Activated T-cell treated with anti-CD3 and anti-CD28 coated beads for 24 hours (primary cell): ENCODE results near the gene THAP3.
"Not testable (repeated sequence)": the region's sequence is repeated elsewhere in the genome, so short reads cannot be mapped to it uniquely, and the experiment has no call there.

Experiments
- DNase-seq: peaks from one replicate; pipeline ENCODE4 v3.0.0-alpha.2; 2020; ENCODE audit warnings: low read depth

The THAP3 gene

DNA sequence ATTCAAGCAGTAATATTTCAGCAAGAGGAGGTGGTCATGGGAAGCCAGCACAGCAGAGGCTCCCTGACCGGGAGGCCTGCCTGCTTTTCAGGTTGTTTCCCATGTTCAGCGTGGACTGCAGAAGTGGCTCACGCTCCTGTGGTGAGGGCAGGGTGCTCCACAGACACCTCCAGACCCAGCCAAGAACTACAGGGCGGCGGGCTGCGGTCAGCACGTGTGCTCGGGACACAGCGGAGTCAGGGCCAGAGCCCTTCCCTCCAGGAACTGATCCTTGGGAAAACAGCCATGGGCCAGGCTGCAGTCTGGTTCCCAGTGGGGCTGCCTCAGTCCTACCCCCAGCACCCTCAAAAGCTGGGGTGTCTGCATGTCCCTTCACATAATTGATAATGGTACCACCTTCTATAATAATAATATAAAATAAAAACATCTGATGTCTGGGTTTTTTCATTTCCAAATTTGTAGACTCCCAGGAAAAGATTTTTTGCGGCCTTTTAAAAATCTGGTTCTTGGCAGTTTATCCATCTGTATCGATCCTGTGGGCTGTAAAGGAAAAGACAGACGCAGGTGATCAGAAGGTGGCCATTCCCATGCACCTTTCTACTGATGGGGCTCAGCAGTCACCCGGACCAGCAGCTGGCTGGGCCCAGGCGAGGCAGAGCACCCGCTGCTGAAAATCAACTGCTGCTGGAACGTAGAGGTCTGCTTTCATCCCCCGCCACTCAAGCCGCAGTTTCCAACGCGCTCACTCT is 10.7 kb downstream of the THAP3 start:
- DNase-seq, result no peak

DNA sequence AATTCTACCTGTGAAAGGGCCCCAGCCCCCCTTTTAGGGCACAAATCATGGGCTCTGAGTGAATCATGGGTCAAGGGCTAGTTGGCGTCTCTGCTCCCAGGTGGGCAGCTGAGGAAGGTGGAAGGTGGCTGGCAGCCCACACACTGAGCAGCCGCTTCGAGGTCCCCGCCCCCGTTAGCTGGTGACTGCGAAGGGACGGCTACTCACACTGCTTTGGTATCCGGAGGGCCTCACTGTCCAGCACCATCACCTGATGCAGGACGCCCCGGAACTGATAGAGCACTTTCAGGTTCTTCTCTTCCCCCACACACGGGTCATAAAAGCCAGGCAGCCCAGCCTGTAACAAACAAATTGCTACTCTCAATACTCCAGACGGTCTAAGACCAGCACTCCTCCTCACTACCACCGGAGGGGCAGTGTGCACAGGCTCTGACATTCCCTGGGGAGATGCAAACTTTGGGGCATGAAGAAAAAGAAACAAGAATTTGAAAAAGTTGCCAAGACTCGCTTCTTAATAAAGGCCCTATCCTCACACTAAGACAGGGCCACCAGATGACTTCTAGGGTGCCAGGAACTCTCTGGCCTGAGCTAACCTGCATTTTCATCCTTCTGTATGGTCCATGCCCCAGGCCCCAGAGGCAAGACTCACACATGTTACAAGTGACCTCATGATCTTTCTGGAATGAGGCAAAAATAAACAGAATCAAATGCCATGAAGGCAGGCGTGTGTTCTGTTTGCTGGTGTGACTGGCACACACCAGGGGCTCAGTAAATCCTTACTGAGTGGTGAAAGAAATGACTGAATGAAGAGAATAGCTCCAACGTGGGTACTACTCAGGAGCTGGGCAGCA is 11.5 kb downstream of the THAP3 start:
- DNase-seq, result no peak

DNA sequence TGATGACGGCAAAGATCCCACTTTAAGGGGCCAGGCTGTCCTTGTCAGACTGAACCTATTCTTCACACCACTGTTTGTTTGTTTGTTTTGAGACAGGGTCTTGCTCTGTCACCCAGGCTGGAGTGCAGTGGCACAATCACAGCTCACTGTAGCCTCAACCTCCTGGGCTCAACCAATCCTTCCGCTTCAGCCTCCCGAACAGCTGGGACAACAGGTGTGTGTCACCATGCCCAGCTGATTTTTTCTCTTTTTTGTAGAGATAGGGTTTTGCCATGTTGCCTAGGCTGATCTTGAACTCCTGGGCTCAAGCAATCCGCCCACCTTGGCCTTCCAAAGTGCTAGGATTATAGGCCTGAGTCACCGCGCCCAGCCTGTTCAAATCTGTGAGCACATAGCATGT is 12.1 kb downstream of the THAP3 start:
- DNase-seq, result not testable (repeated sequence)

DNA sequence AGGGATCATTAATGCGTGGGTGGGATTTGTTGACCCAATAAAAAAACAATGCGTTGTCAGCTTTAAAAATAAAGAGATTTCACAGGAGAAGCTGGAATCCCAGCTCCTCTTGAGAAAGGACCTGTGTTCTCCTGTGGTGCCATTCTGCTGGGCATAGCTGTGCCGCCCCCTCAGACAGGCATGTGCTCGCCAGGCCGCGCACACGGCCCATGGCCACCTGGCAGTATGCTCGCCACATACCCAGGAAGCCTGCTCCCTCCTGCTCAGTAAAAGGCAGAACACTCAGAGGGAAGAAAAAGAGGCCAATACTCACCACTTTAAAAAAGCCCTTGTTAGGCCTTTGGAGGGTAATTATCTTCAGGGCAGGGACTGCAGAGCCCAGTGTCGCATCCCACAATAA is 13.1 kb downstream of the THAP3 start:
- DNase-seq, result no peak

- DNase-seq, result no peak
These were observed 13.6 kb downstream of the THAP3 start for GRCh38 chr1:6638226-6638625.

- not testable (repeated sequence) for DNase-seq
These were observed 16.2 kb downstream of the THAP3 start for GRCh38 chr1:6640867-6641266.

DNA sequence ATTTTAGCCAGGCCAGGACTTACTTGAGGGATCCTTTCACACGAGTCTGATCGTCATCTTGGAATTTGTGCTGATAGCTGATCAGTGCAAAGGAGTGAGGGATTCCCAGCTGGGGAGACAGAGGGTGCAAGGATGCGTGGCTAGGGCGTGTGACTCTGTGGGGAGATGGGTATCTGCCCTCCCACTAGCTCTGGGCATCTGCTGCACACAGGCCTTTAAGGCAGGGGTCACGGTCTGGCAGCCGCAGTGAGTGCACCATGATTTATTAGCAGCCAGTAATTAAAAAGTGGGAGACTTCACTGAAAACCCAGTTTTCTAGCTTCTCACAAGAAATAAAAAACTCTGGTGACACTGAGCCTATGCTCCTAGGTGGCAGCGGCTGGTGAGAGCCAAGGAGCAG is 20.4 kb downstream of the THAP3 start:
- no peak for DNase-seq

- no peak for DNase-seq
These were observed 22.0 kb downstream of the THAP3 start for GRCh38 chr1:6646499-6647148.

GRCh38 chr1:6648556-6648955 is 23.9 kb downstream of the THAP3 start:
- no peak for DNase-seq

GRCh38 chr1:6651909-6652308 is 27.2 kb downstream of the THAP3 start:
- DNase-seq, result no peak

- no peak for DNase-seq
These were observed 28.3 kb downstream of the THAP3 start for GRCh38 chr1:6652986-6653385.

DNA sequence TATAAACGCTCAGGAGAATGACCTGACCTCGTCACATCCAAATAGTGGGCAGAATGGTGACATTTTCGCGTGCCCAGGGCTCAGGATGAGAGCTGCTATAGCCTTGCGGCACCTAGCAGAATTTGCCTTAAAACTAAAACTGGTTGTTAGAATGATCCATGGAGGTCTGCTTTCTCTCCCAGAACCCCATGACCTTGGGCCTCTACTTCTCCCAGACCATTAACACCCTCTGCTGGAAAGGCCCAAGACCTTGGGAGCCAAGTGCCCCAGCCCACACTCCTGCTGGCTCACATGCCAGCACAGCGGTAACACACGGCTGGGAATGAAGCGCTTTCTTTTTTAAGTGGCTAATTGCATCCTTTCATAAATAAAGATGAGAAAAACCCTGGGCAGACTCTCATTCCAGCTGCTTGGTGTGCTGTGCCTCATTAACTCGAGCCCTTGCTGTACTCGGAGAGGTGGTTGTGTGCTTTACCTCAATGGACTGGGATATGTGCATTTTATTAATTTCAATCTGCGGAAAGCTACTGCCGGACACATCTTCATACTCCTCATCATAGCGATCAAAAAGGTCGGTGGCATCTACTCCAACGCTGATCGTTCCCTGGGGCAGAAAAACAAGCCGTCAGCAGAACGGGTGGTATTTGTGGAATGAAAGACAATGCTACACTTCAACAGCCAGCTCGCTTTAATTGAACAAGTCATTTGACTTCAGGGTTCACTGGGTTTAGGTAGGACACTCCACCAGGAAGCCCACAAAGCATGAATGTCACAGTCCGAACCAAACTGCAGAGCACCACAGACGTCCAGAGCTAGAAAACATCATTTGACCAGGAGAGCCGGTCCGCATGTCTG is 29.0 kb downstream of the THAP3 start:
- no peak for DNase-seq

GRCh38 chr1:6657138-6657537 is 32.5 kb downstream of the THAP3 start:
- DNase-seq, result no peak

DNA sequence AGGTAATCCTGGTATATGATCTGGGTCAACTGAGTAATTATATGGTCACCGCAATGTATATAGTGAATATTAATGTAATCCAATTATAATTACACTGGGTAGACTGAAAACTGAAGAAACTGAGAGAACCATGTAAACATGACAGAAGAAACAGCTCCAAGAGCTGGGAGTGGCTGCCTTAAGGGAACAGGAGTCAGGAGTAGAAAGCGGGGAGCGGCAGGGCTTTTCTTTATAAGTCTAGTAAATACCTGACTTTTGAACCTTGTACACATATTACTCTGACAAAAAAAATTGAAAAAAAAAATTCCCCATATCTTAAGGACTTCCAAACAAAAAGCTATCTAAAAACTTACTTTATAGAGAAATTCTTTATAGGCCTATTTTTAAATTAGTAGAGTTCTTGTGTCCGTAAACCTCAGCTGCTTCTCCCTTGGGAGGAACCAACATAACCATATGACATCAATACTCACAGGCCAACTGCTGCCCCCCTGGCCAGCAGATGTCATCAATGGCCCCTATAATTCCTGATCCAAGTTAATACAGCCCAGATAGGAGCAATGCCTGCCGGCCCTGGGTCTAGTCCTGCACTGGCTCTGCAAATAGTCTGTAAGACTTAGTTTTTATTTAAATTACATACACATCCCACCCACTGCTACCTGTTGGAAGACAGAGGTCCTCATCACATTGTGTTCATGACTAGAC is 33.8 kb downstream of the THAP3 start:
- DNase-seq, result no peak

DNA sequence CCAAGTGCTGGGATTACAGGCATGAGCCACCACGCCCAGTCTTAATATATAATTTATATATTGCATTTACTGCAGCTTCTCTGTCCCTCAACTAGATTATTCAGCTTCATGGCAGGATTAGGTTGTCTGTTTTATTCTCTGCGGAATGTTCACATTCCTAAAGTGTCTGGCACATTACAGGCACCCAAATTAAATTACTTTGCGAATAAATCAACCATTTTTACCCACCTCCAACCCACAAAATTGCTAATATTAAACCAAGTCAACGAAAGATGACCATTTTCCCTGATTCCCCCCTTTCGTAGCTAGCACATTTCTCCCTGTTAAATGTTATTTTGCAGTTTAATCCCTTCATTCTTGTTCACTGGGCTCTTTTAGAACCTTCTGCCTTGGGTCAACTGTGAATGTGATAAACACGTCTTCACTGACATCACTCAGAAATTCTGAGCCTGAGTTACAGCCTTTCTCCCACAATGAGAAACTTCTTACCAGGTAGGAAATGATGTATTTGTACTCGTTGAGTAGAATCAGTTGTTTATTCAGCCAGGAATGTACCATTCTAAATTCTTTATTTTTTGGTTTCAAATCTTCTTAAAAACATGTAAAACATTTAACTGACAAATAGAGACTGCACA is 35.9 kb downstream of the THAP3 start:
- DNase-seq, result no peak

DNA sequence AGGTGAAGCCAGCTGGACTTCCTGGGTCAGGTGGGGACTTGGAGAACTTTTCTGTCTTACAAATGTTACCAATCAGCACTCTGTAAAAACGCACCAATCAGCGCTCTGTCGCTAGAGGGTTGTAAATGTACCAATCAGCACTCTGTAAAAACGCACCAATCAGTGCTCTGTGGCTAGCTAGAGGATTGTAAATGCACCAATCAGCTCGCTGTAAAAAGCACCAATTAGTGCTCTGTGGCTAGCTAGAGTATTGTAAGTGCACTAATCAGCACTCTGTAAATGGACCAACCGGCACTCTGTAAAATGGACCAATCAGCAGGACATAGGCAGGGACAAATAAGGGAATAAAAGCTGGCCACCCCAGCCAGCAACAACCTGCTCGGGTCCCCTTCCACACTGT is 37.8 kb downstream of the THAP3 start:
- not testable (repeated sequence) for DNase-seq

DNA sequence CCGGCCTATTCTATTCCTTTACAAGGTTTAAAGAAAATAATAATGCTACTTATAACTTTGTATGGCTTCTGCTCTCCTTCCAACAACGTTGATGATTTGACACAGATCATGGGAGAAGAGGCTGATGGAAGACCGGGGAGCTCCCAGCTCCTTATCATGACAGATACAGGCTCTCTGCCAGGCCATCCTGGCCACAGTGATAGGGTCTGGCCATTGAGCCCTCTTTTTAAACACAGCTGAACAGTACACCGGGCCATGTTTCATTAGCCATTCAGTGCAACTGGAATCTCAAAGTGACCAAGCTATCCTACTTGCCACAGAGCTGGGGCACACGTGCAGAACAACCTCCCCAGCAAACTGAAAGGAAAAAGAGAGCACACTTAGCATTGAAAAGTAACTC is 42.0 kb downstream of the THAP3 start:
- no peak for DNase-seq

GRCh38 chr1:6667139-6667538 is 42.5 kb downstream of the THAP3 start:
- DNase-seq, result no peak

- DNase-seq, result no peak
These were observed 43.8 kb downstream of the THAP3 start for GRCh38 chr1:6668503-6668902.

- DNase-seq, result no peak
These were observed 47.9 kb downstream of the THAP3 start for GRCh38 chr1:6672558-6672957.
